Esophagus squamous epithelium (tissue), 4 donors: Measurements from ENCODE around the gene SHMT2.

Source experiments
- CTCF ChIP-seq, 6 experiments: fragments of 450-650 bp in 4 of 6; fragments of 200-600 bp in 2 of 6; sonication (generic) in 2 of 6; IDR thresholded peaks; one replicate each; pipeline ENCODE4 v1.5.1; 2016 to 2019; ENCODE audit warnings: antibody characterized with exemption in 6 of 6, mild to moderate bottlenecking in 4 of 6, moderate library complexity in 4 of 6
- POLR2A ChIP-seq, 4 donors: fragments of 450-650 bp; IDR thresholded peaks; one replicate each; pipeline ENCODE4 v1.6.1; 2017; ENCODE audit warnings: antibody characterized with exemption in 4 of 4, mild to moderate bottlenecking in 4 of 4, moderate library complexity in 3 of 4

DNA sequence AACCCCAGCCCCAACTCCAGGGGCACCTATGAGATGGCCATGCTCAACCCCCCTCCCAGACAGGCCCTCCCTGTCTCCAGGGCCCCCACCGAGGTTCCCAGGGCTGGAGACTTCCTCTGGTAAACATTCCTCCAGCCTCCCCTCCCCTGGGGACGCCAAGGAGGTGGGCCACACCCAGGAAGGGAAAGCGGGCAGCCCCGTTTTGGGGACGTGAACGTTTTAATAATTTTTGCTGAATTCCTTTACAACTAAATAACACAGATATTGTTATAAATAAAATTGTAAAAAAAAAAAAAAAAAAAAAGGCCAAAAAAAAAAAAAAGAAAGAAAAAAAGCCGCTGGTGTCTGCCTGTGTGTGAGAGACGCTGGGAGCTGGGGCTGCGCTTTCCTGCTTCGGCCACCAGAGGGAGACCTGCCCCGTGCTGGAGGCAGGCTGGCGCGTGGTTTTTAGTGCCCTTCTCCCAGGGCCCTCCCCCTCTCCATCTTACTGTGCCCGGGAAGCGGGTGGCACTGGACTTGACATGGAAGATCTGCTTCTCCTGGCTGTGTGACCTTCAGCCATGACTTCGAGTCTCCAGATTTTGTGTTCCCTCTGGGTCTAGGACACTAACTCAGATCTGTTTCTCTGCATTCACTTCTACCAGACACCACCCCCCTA is 16.3 kb upstream of the SHMT2 start:
- peak; percentile 86 to 95 (median 92) for TF ChIP-seq CTCF (IDR thresholded peaks at IDR 0.05)
- no peak for TF ChIP-seq POLR2A (IDR thresholded peaks at IDR 0.05)
